HG03460 (cell line): Measurements from ENCODE around the gene IRF1.
A peak's percentile ranks its signal among the peaks of the same experiment; 100 is the strongest.
"Not testable (repeated sequence)": the region's sequence is repeated elsewhere in the genome, so short reads cannot be mapped to it uniquely, and the experiment has no call there.

Experiments
- ATAC-seq: cut with Tn5 transposase; IDR thresholded peaks from one replicate; pipeline ENCODE4 v1.9.1; 2021; ENCODE audit not compliant: unreplicated experiment

IRF1 gene

GRCh38 chr5:132490484-132491367, at the start of gene IRF1:
Gene IRF1 (minus strand): TSS chr5:132490773. CDS start chr5:132489478, 1,295 bp downstream.
- peak; percentile 76 for ATAC-seq

- no peak for ATAC-seq
Measured at GRCh38 chr5:132540149-132540548, 49.6 kb upstream of the IRF1 start.

- ATAC-seq = no peak
Measured at GRCh38 chr5:132539716-132540115, 49.1 kb upstream of the IRF1 start.

- no peak for ATAC-seq
Measured at GRCh38 chr5:132530946-132531345, 40.4 kb upstream of the IRF1 start.

GRCh38 chr5:132528866-132529634, 38.5 kb upstream of the IRF1 start:
- no peak for ATAC-seq

- no peak for ATAC-seq
Measured at GRCh38 chr5:132528021-132528420, 37.4 kb upstream of the IRF1 start.

GRCh38 chr5:132526974-132527564, 36.5 kb upstream of the IRF1 start:
- no peak for ATAC-seq

GRCh38 chr5:132526290-132526973, 35.9 kb upstream of the IRF1 start:
- ATAC-seq = no peak

GRCh38 chr5:132525299-132525724, 34.7 kb upstream of the IRF1 start:
- peak; percentile 71 for ATAC-seq

- not testable (repeated sequence) for ATAC-seq
Measured at GRCh38 chr5:132524877-132525276, 34.3 kb upstream of the IRF1 start.

GRCh38 chr5:132522067-132522466, 31.5 kb upstream of the IRF1 start:
- not testable (repeated sequence) for ATAC-seq

- not testable (repeated sequence) for ATAC-seq
Measured at GRCh38 chr5:132513618-132514336, 23.2 kb upstream of the IRF1 start.

- ATAC-seq = no peak
Measured at GRCh38 chr5:132510076-132510475, 19.5 kb upstream of the IRF1 start.

- peak; percentile 71 for ATAC-seq
Measured at GRCh38 chr5:132506094-132506692, 15.6 kb upstream of the IRF1 start.

- no peak for ATAC-seq
Measured at GRCh38 chr5:132505641-132506040, 15.1 kb upstream of the IRF1 start.

GRCh38 chr5:132504746-132505145, 14.2 kb upstream of the IRF1 start:
- ATAC-seq = no peak

- no peak for ATAC-seq
Measured at GRCh38 chr5:132503244-132503643, 12.7 kb upstream of the IRF1 start.

- ATAC-seq = no peak
Measured at GRCh38 chr5:132501961-132502931, 11.7 kb upstream of the IRF1 start.

GRCh38 chr5:132501629-132501956, 11.0 kb upstream of the IRF1 start:
- no peak for ATAC-seq
